HG03064 (cell line): ENCODE results near the gene APBA3.

Experiments
- ATAC-seq: cut with Tn5 transposase; IDR thresholded peaks from one replicate; pipeline ENCODE4 v1.9.1; 2021; ENCODE audit warnings: low read depth; ENCODE audit not compliant: unreplicated experiment

The APBA3 gene, protein sequence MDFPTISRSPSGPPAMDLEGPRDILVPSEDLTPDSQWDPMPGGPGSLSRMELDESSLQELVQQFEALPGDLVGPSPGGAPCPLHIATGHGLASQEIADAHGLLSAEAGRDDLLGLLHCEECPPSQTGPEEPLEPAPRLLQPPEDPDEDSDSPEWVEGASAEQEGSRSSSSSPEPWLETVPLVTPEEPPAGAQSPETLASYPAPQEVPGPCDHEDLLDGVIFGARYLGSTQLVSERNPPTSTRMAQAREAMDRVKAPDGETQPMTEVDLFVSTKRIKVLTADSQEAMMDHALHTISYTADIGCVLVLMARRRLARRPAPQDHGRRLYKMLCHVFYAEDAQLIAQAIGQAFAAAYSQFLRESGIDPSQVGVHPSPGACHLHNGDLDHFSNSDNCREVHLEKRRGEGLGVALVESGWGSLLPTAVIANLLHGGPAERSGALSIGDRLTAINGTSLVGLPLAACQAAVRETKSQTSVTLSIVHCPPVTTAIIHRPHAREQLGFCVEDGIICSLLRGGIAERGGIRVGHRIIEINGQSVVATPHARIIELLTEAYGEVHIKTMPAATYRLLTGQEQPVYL

DNA sequence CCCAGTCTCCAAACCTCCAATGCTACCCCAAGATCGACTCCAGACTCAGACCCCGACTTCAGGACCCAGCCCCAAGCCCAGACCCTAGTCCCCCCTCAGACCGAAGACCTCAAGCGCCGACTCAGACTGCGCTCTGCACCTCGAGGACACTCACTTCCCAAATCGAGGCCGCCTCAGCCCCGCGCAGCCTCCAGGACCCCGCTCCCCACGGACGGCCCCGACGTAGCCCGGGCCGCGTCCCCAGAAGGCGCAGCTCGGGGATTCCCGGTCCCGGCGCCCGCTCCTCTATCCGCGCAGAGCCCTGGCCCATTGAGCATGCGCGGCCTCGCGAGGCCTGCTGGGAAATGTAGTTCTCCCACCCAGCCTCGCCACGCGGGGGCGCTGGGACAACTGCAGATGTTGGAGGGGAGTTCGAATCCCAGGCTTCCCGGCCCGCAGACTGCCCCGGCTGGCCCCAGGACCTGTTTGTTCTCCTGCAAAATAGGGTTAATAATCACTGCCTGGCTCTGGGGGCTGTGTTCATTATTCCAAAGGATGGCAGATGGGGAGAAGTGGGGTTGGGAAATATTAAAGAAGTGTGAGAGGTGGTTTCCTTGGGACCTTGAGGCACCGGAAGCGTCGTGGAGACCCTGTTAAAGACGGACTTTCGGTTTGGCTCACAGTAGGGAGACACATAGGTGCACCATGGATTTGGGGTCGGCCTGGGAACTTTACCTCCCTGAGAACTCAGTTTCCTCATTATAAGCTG is at the start of gene APBA3:
Gene APBA3 (minus strand): TSS at position 311 of the 748 bp plus-strand sequence. CDS start 1,428 bp downstream, outside the sequence.
- ATAC-seq = no peak

DNA sequence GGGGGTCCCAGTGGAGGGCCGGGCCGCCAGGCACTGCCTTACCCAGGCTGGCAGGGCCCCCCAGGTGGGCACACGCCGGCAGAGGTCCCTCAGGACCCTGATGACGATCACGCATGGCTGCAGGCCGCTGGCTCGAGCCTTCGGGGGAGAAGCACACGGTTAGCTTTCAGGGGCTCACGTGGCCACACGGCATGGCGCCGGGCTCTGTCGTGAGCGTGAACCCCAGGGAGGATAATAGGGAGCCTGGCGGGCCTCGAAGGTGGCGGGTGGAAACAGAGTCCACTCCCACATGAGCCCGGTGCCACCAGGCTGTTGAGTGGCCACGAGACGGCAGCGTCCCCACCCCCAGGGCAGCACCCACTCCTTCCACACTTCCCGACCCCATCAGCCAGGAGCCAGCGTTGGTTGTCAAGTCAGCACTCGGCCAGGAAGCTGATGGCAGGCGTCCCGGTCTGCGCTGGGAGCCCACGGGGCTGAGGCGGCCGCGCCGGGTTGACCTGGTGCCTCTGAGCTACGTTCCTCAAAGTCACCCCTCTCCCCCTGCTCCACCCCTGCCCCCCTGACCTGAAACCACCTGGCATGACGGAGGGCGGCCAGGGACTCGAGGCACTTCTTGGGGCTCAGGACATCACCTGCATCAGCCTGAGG is 49.3 kb upstream of the APBA3 start:
- no peak for ATAC-seq

DNA sequence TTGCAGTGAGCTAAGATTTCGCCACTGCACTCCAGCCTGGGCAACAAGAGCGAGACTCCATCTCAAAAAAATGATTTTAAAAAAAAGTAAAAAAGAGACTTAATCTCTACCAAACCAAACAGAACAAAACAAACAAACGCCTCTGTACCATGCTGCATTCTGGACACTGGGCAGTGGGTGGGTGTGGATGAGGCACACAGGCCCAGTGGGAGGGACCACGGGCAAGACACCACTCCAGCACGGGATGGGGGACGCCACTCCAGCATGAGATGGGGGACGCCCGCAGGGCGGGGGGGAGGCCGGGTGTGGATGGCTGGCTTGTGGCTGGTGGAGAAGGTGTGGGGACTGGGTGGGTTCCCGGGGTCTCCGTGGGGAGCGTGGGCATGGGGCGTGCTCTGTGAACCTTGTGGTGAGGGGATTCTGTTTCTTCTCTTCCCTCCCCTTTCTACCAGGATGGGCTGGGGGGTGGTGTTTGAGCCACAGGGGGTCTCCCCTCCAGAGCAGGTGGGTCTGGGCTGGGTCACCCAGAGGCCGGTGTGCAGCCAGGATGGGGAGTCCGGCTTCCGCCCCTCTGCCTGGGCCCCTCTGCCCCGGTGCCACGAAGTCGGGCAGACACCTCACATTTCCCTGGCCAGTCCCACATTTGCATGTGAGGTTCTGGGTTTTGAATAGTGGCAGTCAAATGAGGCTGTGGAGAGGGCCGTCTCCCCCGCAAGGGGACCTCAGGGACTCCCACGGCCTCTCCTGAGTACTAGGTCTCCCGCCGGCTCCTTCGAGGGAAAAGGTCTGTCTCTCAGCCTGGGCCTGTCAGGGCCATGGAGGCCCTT is 48.6 kb upstream of the APBA3 start:
- no peak for ATAC-seq

DNA sequence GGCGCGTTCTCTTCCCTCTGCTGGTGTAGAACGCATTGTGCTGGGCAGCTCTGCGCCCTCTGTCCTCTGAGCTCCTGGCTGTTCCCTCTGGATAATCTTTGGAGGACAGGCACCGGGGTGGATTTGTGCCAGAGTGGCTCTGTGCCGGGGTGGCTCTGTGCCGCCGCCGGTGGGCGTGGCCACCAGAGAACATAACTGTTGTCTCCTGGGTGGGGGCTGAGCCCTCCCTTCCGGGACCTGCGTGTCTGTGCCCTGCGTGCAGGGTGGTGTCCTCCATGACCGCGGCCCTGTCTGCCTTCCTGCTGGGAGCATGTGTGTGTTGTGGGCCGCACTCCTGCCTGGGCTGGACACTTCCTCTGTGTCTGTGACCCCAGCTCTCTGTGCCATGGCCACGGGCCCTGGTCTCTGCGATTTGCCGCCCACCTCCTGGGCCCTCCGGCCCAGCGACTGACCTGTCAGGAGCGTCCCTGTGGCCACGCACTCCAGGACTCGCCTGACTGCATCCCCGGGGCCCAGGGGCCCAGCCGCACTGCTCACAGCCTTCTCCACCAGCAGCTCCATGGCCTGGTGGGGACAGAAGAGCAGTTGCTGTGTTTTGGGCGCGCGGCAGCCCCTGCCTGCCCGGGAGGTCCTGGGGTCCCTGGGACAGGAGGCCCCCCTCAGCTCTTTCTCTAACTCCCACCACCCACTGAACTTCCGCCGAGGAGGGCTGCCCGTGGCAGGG is 47.1 kb upstream of the APBA3 start:
- ATAC-seq = no peak

DNA sequence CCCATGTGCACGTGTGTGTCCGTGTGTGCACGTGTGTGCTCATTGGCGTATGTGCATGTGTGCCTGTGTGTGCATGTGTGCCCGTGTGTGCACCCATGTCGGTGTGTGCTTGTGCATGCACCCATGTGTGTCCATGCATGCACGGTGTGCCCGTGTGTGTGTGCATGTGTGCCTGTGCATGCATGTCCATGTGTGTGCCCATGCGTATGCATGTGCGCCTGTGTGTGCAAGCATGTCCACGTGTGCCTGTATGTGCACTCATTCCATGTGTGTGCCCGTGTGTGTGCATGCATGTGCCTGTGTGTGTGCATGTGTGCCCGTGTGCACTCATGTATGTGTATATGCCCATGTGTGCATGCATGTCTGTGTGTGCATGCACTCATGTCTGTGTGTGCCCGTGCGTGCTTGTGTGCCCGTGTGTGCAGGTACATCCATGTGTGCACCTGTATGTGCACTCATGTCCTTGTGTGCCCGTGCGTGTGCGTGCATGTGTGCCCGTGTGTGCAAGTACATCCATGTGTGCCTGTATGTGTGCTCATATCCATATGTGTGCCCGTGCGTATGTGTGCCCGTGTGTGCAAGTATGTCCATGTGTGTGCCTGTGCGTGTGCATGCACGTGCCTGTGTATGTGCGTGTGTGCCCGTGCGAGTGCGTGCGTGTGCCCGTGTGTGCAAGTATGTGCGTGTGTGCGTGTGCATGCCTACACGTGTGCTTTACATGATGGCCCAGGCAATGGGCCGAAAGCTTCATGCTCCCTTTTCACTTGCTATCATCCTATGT is 46.3 kb upstream of the APBA3 start:
- ATAC-seq = no peak

DNA sequence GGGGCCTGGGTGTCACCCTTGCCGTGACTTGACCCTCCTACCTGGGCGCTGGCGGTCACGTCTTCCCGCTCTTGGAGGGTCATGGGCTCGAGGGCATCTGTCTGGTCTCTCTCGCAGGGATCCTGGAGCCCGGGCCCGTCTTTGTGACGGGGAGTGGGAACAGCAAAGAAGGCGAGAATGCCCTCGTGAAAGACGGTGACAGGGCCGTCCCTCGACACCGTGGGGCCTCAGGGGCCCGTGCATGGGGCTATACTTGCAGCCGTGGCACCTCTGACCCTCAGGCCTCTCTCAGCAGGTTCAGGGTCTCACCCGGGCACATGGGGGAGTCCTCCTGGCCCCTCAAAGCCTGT is 45.6 kb upstream of the APBA3 start:
- ATAC-seq = no peak

DNA sequence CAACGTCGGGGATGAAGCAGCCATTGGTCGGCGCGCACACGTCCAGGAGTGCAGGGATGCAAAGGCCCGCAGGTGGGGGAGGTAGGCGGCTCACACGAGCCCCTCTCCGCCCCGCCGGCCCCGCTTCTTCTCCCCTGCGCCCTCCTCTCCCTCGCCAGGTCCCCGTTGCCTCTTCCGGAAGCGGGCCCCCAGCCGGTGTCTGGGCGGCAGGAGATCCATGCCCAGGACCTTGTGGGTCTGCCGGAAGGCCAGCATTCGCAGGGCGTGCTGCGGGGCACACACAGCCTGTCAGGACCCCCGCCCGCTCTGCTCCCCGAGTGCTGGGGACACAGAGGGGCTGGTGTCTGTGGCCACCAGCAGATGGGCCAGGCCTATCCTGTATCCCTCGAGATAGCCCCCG is 44.4 kb upstream of the APBA3 start:
- ATAC-seq = no peak

DNA sequence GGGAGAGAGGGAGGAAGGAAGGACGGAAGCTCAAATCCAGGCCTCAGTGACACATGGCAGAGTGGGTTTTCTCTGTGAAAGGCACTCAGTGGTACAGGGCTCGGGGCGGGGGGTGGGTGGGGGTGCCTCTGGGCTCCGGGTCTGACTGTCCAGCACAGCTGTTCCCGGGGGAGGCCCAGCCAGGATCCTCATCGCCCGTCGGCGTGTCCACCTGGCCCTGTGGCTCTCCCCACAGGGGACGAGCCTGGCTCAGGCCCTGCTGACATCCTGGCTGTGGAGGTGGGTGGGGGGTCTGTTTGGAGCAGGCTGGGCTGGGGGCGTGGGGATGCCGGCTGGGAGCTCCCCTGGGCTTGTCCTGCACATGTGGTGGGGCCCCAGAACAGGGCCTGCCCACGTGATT is 42.9 kb upstream of the APBA3 start:
- ATAC-seq = no peak

DNA sequence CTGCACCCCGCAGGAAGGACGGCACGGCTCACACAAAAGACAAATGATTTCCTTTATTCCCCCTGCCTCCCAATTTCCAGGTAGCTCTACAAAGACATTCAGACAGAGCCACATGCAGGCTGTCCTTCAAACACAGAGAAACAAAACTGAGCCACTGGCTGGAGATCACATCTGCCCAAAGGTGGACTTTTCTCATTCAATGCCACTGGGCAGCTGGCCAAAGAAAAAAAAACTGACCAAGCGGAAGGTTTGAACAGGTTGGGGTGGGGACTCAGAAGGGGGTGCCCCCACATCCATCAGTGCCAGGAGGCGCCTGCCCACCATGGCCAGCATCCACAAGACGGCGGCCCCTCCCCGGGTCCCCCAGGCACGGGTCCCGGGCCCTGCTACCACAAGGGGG is 42.5 kb upstream of the APBA3 start:
- no peak for ATAC-seq

DNA sequence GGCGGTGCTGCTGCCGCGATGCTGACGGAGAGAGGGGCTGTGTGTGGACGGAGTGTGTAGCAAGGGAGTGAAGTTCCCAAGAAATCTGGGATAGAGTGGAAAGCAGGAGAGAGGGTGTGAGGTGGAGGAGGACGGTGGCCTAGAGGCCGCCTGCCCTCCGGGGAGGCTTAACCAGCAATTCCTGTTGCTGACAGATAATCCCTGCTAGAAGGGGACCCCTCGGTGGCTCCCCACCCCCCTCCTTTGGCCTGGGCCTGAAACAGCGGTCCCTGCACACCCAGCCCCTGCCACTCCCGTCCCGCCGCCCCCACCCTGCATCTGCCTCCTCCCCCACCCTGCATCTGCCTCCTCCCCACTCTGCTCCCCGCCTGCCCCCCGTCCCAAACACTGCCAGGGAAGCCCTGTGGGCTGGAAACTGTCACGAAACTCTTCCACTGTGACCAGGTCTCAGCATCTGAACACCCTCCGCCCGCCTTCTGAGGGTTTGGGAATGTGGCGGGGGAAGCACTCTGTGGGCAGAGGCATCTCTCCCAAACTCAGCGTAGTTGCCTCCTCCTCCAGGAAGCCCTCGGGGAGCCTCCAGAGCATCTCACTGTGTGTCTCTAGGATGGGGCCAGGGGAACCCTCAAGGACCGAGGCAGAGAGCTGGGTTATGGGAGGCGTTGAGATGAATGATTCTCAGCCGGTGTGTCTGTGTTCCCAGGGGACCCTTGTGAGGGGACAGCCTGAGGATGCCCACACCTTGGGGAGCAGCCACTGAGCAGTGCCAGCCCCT is 41.8 kb upstream of the APBA3 start:
- no peak for ATAC-seq

DNA sequence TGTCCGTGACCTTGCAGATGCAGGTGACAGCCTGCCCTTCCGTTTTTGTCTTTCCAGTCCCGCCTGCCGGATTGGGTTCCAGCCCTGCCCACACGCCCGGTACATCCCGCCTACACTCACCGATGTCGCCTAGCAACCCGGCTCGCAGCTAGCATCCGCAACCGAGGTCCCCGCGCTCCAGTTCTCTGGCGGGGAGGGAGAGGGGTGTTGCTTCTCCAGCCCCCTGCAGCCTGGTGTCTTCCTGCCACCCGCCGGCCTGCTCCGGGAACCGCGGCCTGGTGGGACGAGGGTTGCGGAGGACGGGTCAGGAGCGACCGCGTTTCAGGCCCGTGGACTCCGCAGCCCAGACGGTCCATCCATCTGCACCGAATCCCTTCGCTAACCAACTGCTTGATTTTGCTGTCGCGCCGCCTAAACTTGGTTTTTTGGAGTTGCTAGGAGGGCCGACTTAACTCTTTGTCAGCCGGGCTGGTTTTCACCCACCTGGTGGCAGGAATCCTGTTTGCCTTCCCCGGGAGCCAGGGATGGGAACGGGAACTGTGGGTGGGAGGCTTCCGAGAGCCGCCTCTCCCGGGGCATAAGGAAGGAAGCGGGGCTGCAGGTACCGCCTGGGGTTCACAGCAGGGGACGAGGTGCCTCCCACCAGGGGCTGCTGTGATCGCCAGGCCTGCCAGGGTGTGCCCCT is 40.1 kb upstream of the APBA3 start:
- no peak for ATAC-seq

DNA sequence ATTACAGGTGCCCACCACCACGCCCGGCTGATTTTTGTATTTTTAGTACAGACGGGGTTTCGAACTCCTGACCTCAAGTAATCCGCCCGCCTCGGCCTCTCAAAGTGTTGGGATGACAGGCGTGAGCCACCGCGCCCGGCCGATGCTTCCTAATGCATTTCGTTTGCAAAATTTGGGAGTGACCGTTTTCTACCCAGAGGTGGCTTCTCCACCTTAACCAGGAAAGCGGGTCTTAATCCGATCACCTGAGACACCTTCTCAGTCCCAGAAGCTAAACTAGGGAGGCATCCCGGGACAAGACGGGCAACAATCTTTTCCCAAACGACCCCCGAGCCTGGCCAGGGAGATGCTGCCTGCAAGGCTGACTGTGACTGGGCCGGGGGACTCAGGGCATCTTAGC is 39.5 kb upstream of the APBA3 start:
- ATAC-seq = no peak

DNA sequence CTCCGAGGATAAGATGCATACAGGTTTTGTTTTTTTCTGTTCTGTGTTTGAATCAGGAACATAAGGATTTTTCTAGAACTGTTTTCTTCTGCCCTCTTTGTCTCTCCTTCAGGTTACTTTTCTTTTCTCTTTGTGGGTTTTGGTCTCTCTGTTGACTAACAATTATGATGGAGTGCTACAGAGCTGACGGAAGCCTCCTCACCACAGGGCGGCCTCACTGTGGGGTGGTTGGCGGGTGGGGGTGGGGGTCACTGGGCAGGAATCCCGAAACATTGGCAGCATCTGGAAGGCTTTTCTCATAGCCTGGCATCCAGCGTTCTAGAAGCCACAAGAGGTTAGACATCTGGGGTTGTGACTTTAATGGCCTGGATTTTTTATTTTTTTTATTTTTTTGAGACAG is 36.6 kb upstream of the APBA3 start:
- ATAC-seq = no peak

DNA sequence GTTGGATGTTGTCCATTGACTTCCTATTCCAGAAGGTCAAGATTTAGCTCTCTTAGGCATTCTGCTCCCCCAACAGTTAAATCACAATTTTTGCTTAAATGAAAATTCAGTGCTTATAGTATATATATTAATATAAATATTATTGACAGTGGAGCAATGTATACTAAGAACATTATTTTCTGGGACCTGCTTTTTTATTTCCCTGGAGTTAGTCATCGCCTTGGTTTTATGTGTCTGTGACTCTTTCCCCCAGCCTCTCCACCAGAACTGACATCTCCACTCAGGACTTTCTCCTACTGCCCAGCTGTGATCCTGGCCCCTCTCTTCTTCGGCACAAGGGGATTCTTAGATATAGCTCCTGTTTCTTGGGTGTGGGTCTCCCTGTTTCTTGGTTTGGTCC is 34.9 kb upstream of the APBA3 start:
- no peak for ATAC-seq

DNA sequence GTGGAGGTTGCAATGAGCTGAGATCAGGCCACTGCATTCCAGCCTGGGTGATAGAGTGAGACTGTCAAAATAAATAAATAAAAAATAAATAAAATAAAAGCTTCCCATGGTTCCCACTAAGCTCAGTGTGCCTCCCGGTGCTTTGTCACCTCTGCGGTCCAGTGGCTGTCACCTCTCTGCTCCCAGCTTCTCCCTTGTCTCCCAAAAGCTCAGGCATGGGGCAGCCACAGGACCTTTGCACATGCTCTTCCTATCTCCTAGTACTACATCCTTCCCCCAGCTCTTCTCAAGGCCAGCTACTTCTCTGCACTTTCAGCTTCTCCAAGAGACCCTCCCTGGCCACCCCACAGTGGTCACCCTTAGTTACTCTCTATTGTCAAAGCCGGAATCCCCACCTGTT is 32.3 kb upstream of the APBA3 start:
- no peak for ATAC-seq

DNA sequence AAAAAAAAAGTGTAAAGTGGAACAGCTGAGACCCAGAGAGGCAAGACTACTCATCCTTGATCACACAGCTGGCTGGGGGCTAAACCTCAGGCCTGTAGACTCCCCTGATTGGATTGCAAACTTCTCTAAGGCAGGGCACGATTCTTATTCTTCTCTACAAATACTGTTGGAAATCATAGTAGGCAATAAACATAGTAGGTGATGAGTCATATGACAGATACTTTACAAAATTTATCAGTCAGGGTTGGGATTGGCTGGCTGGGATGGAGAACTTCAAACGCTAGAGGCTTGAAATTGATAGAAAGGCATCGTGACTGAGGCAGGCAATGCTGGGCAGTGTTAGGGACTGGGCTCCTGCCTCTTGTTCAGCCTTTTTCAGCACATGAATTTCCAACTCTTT is 30.6 kb upstream of the APBA3 start:
- no peak for ATAC-seq

DNA sequence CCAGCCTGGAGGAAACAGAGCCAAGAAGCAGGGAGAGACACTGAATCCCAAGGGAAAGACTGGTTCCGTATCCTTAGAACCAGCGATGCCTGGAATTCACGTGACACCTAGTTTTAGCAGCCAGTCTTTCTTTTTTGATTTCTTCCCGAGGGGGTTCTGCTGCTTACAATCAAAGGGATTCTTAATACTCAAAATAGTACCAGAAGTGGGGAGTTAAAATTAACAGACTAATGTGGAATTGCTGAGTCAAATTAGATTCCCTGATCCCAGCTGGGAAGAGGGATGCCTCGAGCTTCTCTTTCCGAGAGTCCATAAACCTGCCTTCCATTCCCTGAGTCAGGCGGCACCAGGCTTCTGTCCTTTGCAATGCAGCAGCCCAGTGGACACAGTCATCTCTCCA is 29.4 kb upstream of the APBA3 start:
- no peak for ATAC-seq
